GM18519 (cell line): ENCODE data around the gene TMEM132E.

Source experiments
- ATAC-seq: cut with Tn5 transposase; IDR thresholded peaks from one replicate; pipeline ENCODE4 v1.9.1; 2021; ENCODE audit warnings: mild to moderate bottlenecking, moderate library complexity; ENCODE audit not compliant: unreplicated experiment, low FRiP score

TMEM132E gene

GRCh38 chr17:34598161-34598776 is 18.9 kb downstream of the TMEM132E start:
- ATAC-seq: no peak

DNA sequence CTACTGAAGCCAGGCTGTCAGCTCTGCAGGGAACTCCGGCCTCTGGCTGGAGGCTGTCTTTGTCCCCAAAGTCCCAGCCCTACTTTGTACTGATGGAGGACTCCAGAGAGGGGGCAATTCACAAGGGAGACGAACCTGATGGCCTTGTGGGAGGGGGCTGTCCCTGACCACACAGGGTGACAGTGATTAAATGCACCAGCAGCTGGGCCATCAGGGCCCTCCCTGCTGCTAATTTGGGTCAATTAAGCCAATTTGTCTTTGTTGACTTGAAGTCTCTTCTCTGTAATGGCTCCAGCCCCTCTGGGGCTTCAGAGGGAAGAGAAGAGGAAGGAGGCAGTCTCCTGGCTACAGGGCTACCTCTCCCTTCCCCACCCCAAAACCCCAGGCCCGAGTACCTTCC is 22.0 kb downstream of the TMEM132E start:
- ATAC-seq: no peak

DNA sequence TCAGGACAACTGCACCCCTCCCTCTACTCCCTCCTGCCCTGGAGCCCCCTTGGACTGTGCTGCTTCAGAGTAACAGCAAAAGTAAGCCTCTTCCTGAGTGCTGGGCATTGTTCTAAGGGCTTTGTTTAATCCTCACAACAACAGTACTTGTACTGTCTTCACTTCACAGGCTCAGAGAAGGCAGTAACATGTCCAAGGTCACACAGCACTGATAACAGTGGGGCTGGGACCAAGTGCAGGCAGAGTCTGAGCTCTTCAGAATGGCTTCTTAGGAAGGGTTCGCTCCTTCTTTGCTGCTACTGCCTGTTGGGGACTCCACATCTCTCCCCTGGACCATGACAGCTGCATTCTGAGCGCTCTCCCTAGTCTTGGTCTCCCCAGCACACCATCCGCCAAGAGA is 24.6 kb downstream of the TMEM132E start:
- no peak for ATAC-seq

- no peak for ATAC-seq
These were observed 27.4 kb downstream of the TMEM132E start for GRCh38 chr17:34606763-34607162.

DNA sequence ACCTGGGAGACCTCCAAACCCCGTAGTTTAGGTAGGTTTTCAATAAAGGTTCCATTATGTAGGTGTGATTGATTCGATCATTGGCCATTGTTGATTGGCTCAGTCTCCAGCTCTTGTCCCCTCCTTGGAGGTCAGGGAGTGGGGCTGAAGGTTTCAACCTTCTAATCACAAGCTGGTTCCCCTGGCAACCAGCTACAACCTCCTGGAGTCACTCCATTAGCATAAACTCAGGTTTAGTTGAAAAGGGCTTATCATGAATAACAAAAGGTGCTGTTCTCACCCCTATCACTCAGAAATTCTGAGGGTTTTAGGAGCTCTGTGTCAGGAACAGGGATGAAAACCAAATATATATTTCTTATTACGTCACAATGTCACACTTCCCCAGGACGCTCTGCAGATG is 28.5 kb downstream of the TMEM132E start:
- ATAC-seq: no peak

DNA sequence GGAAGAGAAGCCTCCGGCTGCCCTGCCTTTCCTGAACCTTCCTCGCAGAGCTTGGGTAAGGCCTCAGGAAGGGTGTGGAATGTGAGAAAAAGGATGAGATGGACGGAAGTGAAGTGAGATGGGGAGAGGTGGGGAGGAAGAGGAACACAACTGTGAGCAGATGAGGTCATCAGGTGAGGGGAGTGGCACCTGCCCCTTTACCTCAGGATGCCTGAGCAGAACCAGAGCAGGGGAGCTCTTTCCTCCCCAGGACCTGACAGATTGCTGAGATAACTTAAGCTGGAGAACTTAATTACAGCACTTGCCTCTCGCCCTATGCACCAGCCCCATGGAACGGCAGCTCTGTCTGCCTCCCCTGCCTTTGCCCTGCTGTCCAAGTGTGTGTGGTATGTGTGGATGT is 29.8 kb downstream of the TMEM132E start:
- no peak for ATAC-seq

DNA sequence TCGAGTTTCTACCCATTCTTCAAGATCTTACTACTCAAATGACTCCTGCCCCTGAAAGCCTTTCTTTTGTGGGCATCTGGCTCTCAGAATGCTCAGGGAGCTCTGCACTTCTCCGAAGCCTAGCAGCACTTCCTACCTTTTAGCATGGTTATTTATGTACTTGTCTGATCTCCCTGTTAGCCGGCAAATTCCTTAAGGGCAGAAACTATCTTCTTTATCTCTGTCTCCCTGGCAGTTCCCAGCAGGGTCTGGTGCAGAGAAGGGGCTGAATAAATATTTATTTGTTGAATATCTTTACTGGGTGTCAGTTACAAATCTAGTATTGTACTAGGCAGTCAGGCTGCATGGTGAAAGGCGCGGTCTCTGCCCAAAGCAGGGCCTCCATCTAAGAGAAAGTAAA is 30.7 kb downstream of the TMEM132E start:
- no peak for ATAC-seq

DNA sequence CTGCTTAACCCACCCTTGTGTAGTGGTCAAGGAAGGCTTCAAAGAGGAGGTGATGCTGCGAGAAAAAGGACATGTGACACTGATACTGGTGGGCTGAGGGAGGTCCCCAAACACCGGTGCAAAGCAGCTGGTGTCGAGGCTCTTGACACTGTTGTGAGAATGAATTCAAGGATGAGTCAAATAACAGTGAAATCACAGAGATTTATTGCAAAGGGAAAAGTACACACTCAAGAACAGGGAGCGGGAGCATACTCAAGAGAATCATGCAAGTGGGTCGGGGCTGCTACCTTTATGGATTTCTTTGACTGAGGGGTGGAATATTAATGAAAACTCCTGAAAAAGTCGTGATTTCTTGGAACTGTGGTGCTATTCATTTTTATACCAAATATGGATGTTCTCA is 31.1 kb downstream of the TMEM132E start:
- ATAC-seq: no peak

GRCh38 chr17:34613064-34614019 is 34.0 kb downstream of the TMEM132E start:
- ATAC-seq: no peak

DNA sequence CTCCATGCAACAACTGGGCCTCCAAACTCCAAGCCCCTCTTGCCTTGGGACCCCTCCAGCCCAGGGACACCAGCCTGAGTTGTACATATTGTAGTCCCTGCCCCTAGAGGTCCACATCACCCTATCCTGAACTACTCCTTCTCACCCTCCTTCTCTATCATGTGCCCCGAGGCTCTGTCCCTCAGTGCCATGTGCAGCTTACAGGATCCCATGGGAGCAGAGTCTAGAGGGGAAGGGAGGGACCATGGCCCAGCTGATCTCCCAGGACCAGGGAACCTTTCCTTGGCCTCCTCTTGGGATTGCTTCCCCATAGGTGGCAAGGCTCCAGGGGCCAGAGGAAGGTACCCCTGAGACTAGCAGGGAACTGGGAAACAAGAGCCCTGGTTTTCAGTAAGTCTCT is 35.3 kb downstream of the TMEM132E start:
- ATAC-seq: no peak

- ATAC-seq: no peak
These were observed 35.9 kb downstream of the TMEM132E start for GRCh38 chr17:34615326-34615725.

GRCh38 chr17:34616148-34616547 is 36.8 kb downstream of the TMEM132E start:
- ATAC-seq: no peak

DNA sequence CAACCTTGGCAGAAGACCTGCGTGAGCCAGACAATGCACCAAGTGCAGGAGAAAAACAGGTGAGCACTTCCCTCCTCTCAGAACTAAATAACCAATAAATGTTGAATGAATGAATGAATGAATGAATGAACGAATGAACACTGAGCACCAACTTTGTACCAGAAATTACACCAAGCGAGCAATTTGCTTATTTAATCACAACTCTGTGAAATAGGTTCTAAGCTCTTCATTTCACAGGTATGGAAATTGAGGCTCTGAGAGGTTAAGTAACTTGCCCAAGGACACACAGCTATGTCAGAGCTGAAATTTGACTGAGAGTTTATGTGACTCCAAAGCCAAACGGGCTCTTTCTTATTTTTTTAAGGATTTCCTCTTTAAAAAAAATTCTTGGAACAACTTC is 38.0 kb downstream of the TMEM132E start:
- no peak for ATAC-seq

- no peak for ATAC-seq
These were observed 40.4 kb downstream of the TMEM132E start for GRCh38 chr17:34619687-34620217.

GRCh38 chr17:34620458-34620857 is 41.1 kb downstream of the TMEM132E start:
- ATAC-seq: no peak

DNA sequence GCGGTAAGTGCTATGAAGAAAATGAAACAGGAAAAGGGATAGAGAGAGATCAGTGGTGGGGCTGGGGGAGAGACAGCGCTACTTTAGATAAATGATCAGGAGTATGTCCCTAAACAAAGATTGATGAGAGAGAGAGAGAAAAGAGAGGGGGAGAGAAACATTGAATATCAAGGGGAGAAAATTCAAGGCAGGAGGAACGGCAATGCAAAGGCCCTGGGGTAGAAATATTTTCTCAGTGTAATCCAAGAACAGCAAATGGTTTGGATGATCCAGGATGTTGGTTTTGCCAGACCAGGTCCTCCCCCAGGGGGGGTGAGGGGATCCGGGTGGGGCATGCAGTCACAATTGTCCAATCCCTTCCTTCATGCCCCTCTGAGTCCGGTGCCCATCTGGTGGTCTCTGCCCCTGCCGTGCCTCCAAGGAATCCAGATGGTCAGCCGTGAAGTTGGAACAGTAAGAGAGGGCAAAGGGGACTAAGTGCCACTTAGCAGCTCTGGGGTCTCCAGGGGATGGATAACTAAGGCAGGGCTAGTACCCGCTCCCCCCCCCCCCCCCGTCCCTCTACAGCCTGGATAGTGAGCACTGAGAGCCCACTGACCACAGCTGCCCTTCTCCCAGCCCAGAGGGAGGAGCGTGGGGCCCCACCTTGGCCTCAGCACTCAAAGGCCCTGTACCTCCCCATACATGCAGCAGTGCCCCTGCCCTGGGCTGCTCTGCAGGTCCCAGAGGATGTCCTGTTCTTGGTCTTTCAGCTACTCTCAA is 43.7 kb downstream of the TMEM132E start:
- no peak for ATAC-seq

GRCh38 chr17:34623856-34624766 is 44.7 kb downstream of the TMEM132E start:
- no peak for ATAC-seq

GRCh38 chr17:34624767-34625383 is 45.5 kb downstream of the TMEM132E start:
- ATAC-seq: no peak

- ATAC-seq: no peak
These were observed 46.8 kb downstream of the TMEM132E start for GRCh38 chr17:34626121-34626681.
